A549 (cell line): Measurements from ENCODE around the gene SAMD15. TPM values are rescaled to one million over a fixed set of nuclear protein-coding genes. Genes with fewer than 3 reads are reported as not detected.

ENCODE experiments used
- ATAC-seq, 2 experiments: fragments of 200-7000 bp in 1 of 2; fragments of >200 bp in 1 of 2; cut with Nextera tagmentation in 1 of 2; cut with Tn5 transposase in 1 of 2; 3 replicates each; pipeline versions ENCODE4 v1.8.0 to v1.9.1; 2018 to 2020; ENCODE audit warnings: mild to moderate bottlenecking in 1 of 2, moderate library complexity in 1 of 2
- CTCF ChIA-PET: fragments of 300-600 bp; sonication (Branson Sonifier 250); formaldehyde crosslinking; extraction: SDS; loops from one replicate; lab custom pipeline; 2021; ENCODE audit warnings: antibody characterized with exemption, inconsistent platforms; lab: Yijun Ruan, JAX
- POLR2A ChIA-PET: fragments of 350-600 bp; formaldehyde crosslinking; extraction: SDS; loops from one replicate; lab custom pipeline; 2021; ENCODE audit warnings: antibody characterized with exemption, inconsistent platforms; lab: Yijun Ruan, JAX
- DNase-seq, 2 experiments: peaks; one replicate each; pipeline versions ENCODE4 v3.0.0 to v3.0.0-alpha.2; 2011 to 2016; ENCODE audit warnings: low read depth in 1 of 2, low spot score in 1 of 2
- FAIRE-seq: peaks from 2 replicates; lab custom pipeline; 2011; peaks lifted over from hg19 to GRCh38; lab: Jason Lieb, UNC
- H3K27ac ChIP-seq, 2 experiments: fragments of >200 bp; sonication (Bioruptor Twin); formaldehyde crosslinking; 3 replicates each; pipeline ENCODE4 v1.5.1; 2016 to 2017
- H3K4me1 ChIP-seq: fragments of >200 bp; sonication (Bioruptor Twin); formaldehyde crosslinking; 3 replicates; pipeline ENCODE4 v1.6.1; 2016
- H3K4me2 ChIP-seq: fragments of >200 bp; sonication (Bioruptor Twin); formaldehyde crosslinking; 3 replicates; pipeline ENCODE4 v1.6.1; 2016
- H3K4me3 ChIP-seq: fragments of >200 bp; sonication (Bioruptor Twin); formaldehyde crosslinking; 3 replicates; pipeline ENCODE4 v1.5.1; 2016
- H3K9me3 ChIP-seq: fragments of >200 bp; sonication (Bioruptor Twin); formaldehyde crosslinking; 3 replicates; pipeline ENCODE4 v1.6.1; 2016
- CBX2 ChIP-seq: fragments of 200-600 bp; sonication (generic); IDR thresholded peaks from 2 replicates; pipeline ENCODE4 v1.6.1; 2016; ENCODE audit warnings: low read depth, mild to moderate bottlenecking, borderline replicate concordance
- CEBPB ChIP-seq, 2 experiments: fragments of >200 bp in 1 of 2; sonication (Bioruptor Twin) in 1 of 2; formaldehyde crosslinking in 1 of 2; IDR thresholded peaks; 2 replicates each; pipeline ENCODE4 v1.6.1; 2012 to 2016
- EHMT2 ChIP-seq: fragments of 200-600 bp; sonication (generic); IDR thresholded peaks from 2 replicates; pipeline ENCODE4 v1.6.1; 2016; ENCODE audit warnings: antibody characterized with exemption, low read depth, mild to moderate bottlenecking, moderate library complexity
- FOSB ChIP-seq: fragments of 250-450 bp; sonication (Bioruptor Pico); IDR thresholded peaks from 2 replicates; pipeline ENCODE4 v1.5.0; 2020; ENCODE audit warnings: mild to moderate bottlenecking, moderate library complexity
- FOXS1 ChIP-seq: fragments of 250-450 bp; sonication (Bioruptor Pico); IDR thresholded peaks from 2 replicates; pipeline ENCODE4 v1.5.0; 2020; ENCODE audit warnings: mild to moderate bottlenecking, moderate library complexity
- GATA3 ChIP-seq: IDR thresholded peaks from 2 replicates; pipeline ENCODE4 v1.6.1; 2012; ENCODE audit warnings: borderline replicate concordance
- HDAC2 ChIP-seq: fragments of 200-600 bp; sonication (generic); IDR thresholded peaks from 2 replicates; pipeline ENCODE4 v1.6.1; 2016
- HEYL ChIP-seq: fragments of 250-450 bp; sonication (Bioruptor Pico); IDR thresholded peaks from 2 replicates; pipeline ENCODE4 v1.8.0; 2021; ENCODE audit warnings: mild to moderate bottlenecking, moderate library complexity
- HOXB5 ChIP-seq: fragments of 250-450 bp; sonication (Bioruptor Pico); IDR thresholded peaks from 2 replicates; pipeline ENCODE4 v1.5.0; 2020; ENCODE audit warnings: mild to moderate bottlenecking, moderate library complexity
- JUN ChIP-seq, 2 experiments: fragments of >200 bp; sonication (Bioruptor Twin); formaldehyde crosslinking; IDR thresholded peaks; 2 replicates in 1 of 2; 3 replicates in 1 of 2; pipeline ENCODE4 v1.6.1; 2016 to 2017
- JUNB ChIP-seq: fragments of >200 bp; sonication (Bioruptor Twin); formaldehyde crosslinking; IDR thresholded peaks from 2 replicates; pipeline ENCODE4 v1.6.1; 2016
- MAZ ChIP-seq: fragments of 150-350 bp; IDR thresholded peaks from 2 replicates; pipeline ENCODE4 v1.6.1; 2014; ENCODE audit warnings: antibody characterized with exemption, low read depth, low read length, borderline replicate concordance
- MYC ChIP-seq: IDR thresholded peaks from 2 replicates; pipeline ENCODE4 v1.6.1; 2012; ENCODE audit warnings: mild to moderate bottlenecking, inconsistent platforms, low read length, improper control_type of control experiment, borderline replicate concordance
- RARB ChIP-seq: fragments of 250-450 bp; sonication (Bioruptor Pico); IDR thresholded peaks from 2 replicates; pipeline ENCODE4 v1.8.0; 2021; ENCODE audit warnings: mild to moderate bottlenecking, moderate library complexity
- RNF2 ChIP-seq: fragments of 200-600 bp; sonication (generic); IDR thresholded peaks from 2 replicates; pipeline ENCODE4 v1.6.1; 2016; ENCODE audit warnings: low read depth, mild to moderate bottlenecking, antibody characterized with exemption, moderate library complexity, borderline replicate concordance
- SMC3 ChIP-seq: fragments of >200 bp; sonication (Bioruptor Twin); formaldehyde crosslinking; IDR thresholded peaks from 3 replicates; pipeline ENCODE4 v1.6.1; 2018; ENCODE audit warnings: inconsistent platforms
- SREBF2 ChIP-seq: fragments of 450-650 bp; IDR thresholded peaks from 2 replicates; pipeline ENCODE4 v1.6.1; 2014; ENCODE audit warnings: mild to moderate bottlenecking, moderate library complexity
- TP53 ChIP-seq: fragments of 250-450 bp; sonication (Bioruptor Pico); IDR thresholded peaks from 2 replicates; pipeline ENCODE4 v1.5.0; 2021; ENCODE audit warnings: mild to moderate bottlenecking, moderate library complexity
- ZC3H11A ChIP-seq: fragments of 450-650 bp; IDR thresholded peaks from 2 replicates; pipeline ENCODE4 v1.6.1; 2014; ENCODE audit warnings: antibody characterized with exemption, mild to moderate bottlenecking
- ZFP36 ChIP-seq: fragments of 450-650 bp; IDR thresholded peaks from 2 replicates; pipeline ENCODE4 v1.6.1; 2014; ENCODE audit warnings: borderline replicate concordance; ENCODE audit not compliant: partially characterized antibody
- WGBS: methylation state at CpG from one replicate; pipeline ENCODE4 v1.1.6; 2017; ENCODE audit errors: missing lambda C conversion rate; 5-methylcytosine and 5-hydroxymethylcytosine counted together
- polyA plus RNA-seq, 4 experiments: library from polyadenylated mRNA; depleted of rRNA in 3 of 4; stranded (reverse); fragments of >200 nt; fragmentation: RNase III in 1 of 4; extraction: RNeasy Plus Mini Kit Qiagen cat#74134 plus additional on column Dnase treatment in 1 of 4; gene quantifications; 2 replicates in 3 of 4; 3 replicates in 1 of 4; pipeline ENCODE4 v1.2.3, GENCODE V29; 2011 to 2017
- TF ChIP-seq, protein P1 (sequence below): fragments of 250-450 bp; sonication (Bioruptor Pico); IDR thresholded peaks from 2 replicates; pipeline ENCODE4 v1.5.0; 2021; ENCODE audit warnings: mild to moderate bottlenecking, moderate library complexity, borderline replicate concordance
- TF ChIP-seq, protein P2 (sequence below): fragments of >200 bp; sonication (Bioruptor Twin); formaldehyde crosslinking; IDR thresholded peaks from 2 replicates; pipeline ENCODE4 v1.6.1; 2016
- TF ChIP-seq, protein P3 (sequence below): IDR thresholded peaks from 2 replicates; pipeline ENCODE4 v1.6.1; 2012
- TF ChIP-seq, protein P4 (sequence below): fragments of 250-450 bp; sonication (Bioruptor Pico); IDR thresholded peaks from 2 replicates; pipeline ENCODE4 v1.5.0; 2020; ENCODE audit warnings: low read depth, mild to moderate bottlenecking, moderate library complexity
- TF ChIP-seq, protein P5 (sequence below): fragments of >200 bp; sonication (Bioruptor Twin); formaldehyde crosslinking; IDR thresholded peaks from 3 replicates; pipeline ENCODE4 v1.5.1; 2016

SAMD15 gene
- polyA plus RNA-seq, 2 of the 4 experiments (the other 2 are of a cell fraction): 2.0 to 2.1 TPM

DNA sequence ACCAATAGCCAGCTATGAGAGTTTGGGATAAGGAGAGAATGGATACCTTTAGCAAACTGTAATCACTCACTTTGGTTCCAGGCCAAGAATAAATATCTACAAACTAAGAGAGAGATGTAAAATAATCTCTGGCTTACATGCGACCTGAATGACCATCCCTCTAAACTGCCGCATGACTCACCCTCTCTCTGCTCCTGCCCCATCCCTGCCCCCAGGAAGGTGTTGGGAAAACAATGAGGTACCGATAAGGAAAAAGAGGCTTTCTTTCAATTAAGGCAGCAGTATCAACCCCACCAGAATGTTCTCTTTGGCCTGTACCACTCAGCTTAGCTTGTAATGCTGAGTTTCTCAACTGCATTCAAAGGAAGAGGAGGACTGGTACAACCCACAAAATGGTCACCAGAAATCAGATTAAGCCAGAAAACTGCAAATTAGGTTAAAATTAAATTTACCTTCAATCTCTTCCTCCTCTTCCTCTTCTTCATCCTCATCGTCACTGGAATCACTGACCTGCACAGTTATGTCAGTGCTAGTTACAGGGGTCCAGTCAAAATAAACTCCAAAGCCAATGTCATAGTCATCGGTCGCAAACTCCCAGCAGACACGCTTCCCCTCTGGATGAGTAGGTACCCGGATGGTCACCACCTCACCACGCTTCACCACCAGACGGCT lies 34.3 kb upstream of the SAMD15 start:
- TF ChIP-seq CEBPB (IDR thresholded peaks at IDR 0.05): no peak
- no peak for TF ChIP-seq EHMT2
- TF ChIP-seq, protein P1, sequence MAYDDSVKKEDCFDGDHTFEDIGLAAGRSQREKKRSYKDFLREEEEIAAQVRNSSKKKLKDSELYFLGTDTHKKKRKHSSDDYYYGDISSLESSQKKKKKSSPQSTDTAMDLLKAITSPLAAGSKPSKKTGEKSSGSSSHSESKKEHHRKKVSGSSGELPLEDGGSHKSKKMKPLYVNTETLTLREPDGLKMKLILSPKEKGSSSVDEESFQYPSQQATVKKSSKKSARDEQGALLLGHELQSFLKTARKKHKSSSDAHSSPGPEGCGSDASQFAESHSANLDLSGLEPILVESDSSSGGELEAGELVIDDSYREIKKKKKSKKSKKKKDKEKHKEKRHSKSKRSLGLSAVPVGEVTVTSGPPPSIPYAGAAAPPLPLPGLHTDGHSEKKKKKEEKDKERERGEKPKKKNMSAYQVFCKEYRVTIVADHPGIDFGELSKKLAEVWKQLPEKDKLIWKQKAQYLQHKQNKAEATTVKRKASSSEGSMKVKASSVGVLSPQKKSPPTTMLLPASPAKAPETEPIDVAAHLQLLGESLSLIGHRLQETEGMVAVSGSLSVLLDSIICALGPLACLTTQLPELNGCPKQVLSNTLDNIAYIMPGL (CRISPR knock-in tag): no peak
- no peak for TF ChIP-seq SREBF2
- TF ChIP-seq RNF2: no peak
- FAIRE-seq: no peak
- CTCF ChIA-PET: interaction anchor here (1.2 kb wide), 1 partner anchor 219 kb away, joined by 4 read pairs; no protein-coding TSS in a partner anchor
- Histone ChIP-seq H3K4me1 (peaks cover 15% of the 10 kb centered on the region; the same call in 2 of the 3 replicates), H3K9me3 (no peaks in the 10 kb centered on the region), H3K27ac (no peak overlapping the region), H3K4me3 (no peak overlapping the region), H3K4me2 (no peak overlapping the region)
- ATAC-seq: no peak
- WGBS: 84% methylated on average over 10 of the region's 10 CpGs
- DNase-seq: no peak
- POLR2A ChIA-PET: no interaction called here

DNA sequence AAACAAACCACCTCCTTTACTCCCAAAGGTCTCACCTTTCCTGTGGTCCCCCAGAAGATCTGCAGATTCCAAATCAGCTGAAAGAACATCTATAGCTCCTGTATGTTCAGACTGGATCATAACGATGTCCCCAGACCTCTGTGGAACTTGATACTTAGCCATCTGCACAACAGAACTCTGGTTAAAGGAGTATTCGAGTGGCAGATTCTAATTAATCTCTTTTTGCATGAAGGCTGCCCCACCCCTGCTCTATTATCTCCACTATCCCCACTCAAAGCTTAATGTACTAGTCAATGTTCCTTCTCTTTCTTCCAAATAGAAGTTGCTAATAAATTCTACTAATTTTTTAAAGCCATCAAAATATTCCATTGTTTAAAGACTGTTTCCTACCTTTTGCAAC lies 33.5 kb upstream of the SAMD15 start:
- no peak for TF ChIP-seq TP53 (CRISPR knock-in tag)
- no peak for TF ChIP-seq SMC3
- no peak for TF ChIP-seq MYC
- TF ChIP-seq HEYL (CRISPR knock-in tag): no peak
- no peak for TF ChIP-seq JUN (IDR thresholded peaks at IDR 0.05)
- TF ChIP-seq, protein P2, sequence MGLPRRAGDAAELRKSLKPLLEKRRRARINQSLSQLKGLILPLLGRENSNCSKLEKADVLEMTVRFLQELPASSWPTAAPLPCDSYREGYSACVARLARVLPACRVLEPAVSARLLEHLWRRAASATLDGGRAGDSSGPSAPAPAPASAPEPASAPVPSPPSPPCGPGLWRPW: no peak
- TF ChIP-seq, all 56 proteins: peak for 0
- WGBS: 91% methylated on average over 2 of the region's 2 CpGs

DNA sequence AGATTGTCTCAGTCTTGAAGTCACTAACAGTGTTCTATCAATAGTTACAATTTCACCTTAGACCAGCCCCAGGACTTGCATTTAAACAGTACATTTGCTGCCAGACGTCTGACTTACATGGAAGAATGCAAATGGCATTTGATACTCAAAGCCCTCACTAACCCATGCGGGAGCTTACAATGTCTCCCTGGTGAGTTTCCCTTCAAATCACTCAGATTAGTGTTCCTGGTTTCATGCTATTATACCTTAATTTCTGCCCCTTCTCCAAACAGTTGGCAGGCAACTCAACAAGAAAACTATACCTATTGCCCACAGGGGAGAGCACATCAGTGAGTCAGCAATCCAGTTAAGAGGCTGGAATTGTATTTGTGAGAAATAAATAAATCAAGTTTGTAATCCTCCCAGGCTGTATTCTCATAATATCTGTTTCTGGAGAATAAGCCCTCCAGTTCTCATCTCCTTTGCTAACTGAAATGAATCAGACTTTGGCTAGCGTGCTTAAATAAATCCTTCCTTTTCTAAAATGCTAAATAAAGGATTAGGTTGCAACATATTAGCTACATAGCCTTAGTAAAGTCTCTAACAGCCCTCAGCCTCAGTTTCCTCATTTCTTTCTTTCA lies 32.7 kb upstream of the SAMD15 start:
- TF ChIP-seq, protein P3, sequence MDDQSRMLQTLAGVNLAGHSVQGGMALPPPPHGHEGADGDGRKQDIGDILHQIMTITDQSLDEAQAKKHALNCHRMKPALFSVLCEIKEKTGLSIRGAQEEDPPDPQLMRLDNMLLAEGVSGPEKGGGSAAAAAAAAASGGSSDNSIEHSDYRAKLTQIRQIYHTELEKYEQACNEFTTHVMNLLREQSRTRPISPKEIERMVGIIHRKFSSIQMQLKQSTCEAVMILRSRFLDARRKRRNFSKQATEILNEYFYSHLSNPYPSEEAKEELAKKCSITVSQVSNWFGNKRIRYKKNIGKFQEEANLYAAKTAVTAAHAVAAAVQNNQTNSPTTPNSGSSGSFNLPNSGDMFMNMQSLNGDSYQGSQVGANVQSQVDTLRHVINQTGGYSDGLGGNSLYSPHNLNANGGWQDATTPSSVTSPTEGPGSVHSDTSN: no peak
- TF ChIP-seq HOXB5 (CRISPR knock-in tag) (no peak), CBX2 (no peak), ZFP36 (no peak), GATA3 (no peak), FOXS1 (CRISPR knock-in tag) (no peak), TP53 (CRISPR knock-in tag) (no peak), ZC3H11A (no peak), SMC3 (no peak), JUNB (no peak), CEBPB (IDR thresholded peaks at IDR 0.05) (no peak), FOSB (CRISPR knock-in tag) (no peak), HDAC2 (no peak), MAZ (no peak), RARB (no peak)
- TF ChIP-seq, protein P4, sequence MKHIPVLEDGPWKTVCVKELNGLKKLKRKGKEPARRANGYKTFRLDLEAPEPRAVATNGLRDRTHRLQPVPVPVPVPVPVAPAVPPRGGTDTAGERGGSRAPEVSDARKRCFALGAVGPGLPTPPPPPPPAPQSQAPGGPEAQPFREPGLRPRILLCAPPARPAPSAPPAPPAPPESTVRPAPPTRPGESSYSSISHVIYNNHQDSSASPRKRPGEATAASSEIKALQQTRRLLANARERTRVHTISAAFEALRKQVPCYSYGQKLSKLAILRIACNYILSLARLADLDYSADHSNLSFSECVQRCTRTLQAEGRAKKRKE (CRISPR knock-in tag): no peak
- TF ChIP-seq, protein P5, sequence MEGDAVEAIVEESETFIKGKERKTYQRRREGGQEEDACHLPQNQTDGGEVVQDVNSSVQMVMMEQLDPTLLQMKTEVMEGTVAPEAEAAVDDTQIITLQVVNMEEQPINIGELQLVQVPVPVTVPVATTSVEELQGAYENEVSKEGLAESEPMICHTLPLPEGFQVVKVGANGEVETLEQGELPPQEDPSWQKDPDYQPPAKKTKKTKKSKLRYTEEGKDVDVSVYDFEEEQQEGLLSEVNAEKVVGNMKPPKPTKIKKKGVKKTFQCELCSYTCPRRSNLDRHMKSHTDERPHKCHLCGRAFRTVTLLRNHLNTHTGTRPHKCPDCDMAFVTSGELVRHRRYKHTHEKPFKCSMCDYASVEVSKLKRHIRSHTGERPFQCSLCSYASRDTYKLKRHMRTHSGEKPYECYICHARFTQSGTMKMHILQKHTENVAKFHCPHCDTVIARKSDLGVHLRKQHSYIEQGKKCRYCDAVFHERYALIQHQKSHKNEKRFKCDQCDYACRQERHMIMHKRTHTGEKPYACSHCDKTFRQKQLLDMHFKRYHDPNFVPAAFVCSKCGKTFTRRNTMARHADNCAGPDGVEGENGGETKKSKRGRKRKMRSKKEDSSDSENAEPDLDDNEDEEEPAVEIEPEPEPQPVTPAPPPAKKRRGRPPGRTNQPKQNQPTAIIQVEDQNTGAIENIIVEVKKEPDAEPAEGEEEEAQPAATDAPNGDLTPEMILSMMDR: no peak
- no peak for ATAC-seq
- Histone ChIP-seq H3K4me2 (no peak overlapping the region), H3K4me3 (no peak overlapping the region), H3K9me3 (no peaks in the 10 kb centered on the region), H3K27ac (no peak overlapping the region), H3K4me1 (peaks cover 6% of the 10 kb centered on the region; the same call in 1 of the 3 replicates)
- FAIRE-seq: no peak
- DNase-seq: no peak
- 91% methylated on average over 3 of the region's 3 CpGs for WGBS
- ChIA-PET CTCF (interaction anchor here (1.1 to 1.6 kb wide), 2 partner anchors 22 to 43 kb away, joined by 3 to 4 read pairs; no protein-coding TSS in a partner anchor), POLR2A (no interaction called here)

More for the DNA sequence above, 33.5 kb upstream of the SAMD15 start:
- POLR2A ChIA-PET: interaction anchor here (0.6 kb wide), 1 partner anchor 22 kb away, joined by 3 read pairs; no protein-coding TSS in a partner anchor
- Histone ChIP-seq H3K4me3 (no peak overlapping the region), H3K9me3 (no peaks in the 10 kb centered on the region), H3K4me1 (peaks cover 15% of the 10 kb centered on the region; the same call in 2 of the 3 replicates), H3K27ac (no peak overlapping the region), H3K4me2 (no peak overlapping the region)
- FAIRE-seq (no peak), ATAC-seq (no peak), DNase-seq (no peak)
- CTCF ChIA-PET: interaction anchor here (1.2 to 1.6 kb wide), 2 partner anchors 21 to 219 kb away, joined by 4 read pairs; no protein-coding TSS in a partner anchor
